Panc1 (cell line): Measurements from ENCODE around the gene CADPS2.

ENCODE experiments used
- CTCF ChIP-seq: fragments of 450-650 bp; IDR thresholded peaks from 2 replicates; pipeline ENCODE4 v1.5.1; 2017; ENCODE audit warnings: mild to moderate bottlenecking
- POLR2AphosphoS5 ChIP-seq: IDR thresholded peaks from 2 replicates; pipeline ENCODE4 v1.6.1; 2012; ENCODE audit warnings: mild to moderate bottlenecking, low read depth, low read length, moderate library complexity

- TF ChIP-seq POLR2AphosphoS5 (no peak), CTCF (no peak)
Measured at GRCh38 chr7:122482212-122482611, 404.0 kb downstream of the CADPS2 start.
